Measurements from ENCODE around the gene TSPAN32.
"Not testable (repeated sequence)": the region's sequence is repeated elsewhere in the genome, so short reads cannot be mapped to it uniquely, and the experiment has no call there.

TSPAN32 gene

GRCh38 chr11:2286350-2286749, 15.5 kb upstream of the TSPAN32 start:
- FAIRE-seq; DNase-seq (ENCODE audit: low spot score): not testable (repeated sequence)

GRCh38 chr11:2287091-2287490, 14.7 kb upstream of the TSPAN32 start:
- no peak for DNase-seq (ENCODE audit: low spot score)
- FAIRE-seq: no peak

- no peak for DNase-seq (ENCODE audit: low spot score)
- no peak for FAIRE-seq
Observed at GRCh38 chr11:2289350-2289749, 12.5 kb upstream of the TSPAN32 start.

GRCh38 chr11:2289859-2290258, 12.0 kb upstream of the TSPAN32 start:
- DNase-seq (ENCODE audit: low spot score) (no peak), FAIRE-seq (no peak)

- DNase-seq (ENCODE audit: low spot score): no peak
- no peak for FAIRE-seq
Observed at GRCh38 chr11:2290351-2290841, 11.4 kb upstream of the TSPAN32 start.

- FAIRE-seq (no peak), DNase-seq (ENCODE audit: low spot score) (no peak)
Observed at GRCh38 chr11:2293531-2293971, 8.3 kb upstream of the TSPAN32 start.

- DNase-seq (ENCODE audit: low spot score) (no peak), FAIRE-seq (no peak)
Observed at GRCh38 chr11:2293984-2294925, 7.6 kb upstream of the TSPAN32 start.

- FAIRE-seq: no peak
- DNase-seq (ENCODE audit: low spot score): no peak
Observed at GRCh38 chr11:2294926-2295290, 6.9 kb upstream of the TSPAN32 start.

- FAIRE-seq (no peak), DNase-seq (ENCODE audit: low spot score) (no peak)
Observed at GRCh38 chr11:2295971-2296912, 5.6 kb upstream of the TSPAN32 start.

- no peak for DNase-seq (ENCODE audit: low spot score)
- no peak for FAIRE-seq
Observed at GRCh38 chr11:2296913-2297622, 4.7 kb upstream of the TSPAN32 start.

GRCh38 chr11:2297623-2298030, 4.2 kb upstream of the TSPAN32 start:
- DNase-seq (ENCODE audit: low spot score) (no peak), FAIRE-seq (no peak)

- FAIRE-seq (no peak), DNase-seq (ENCODE audit: low spot score) (no peak)
Observed at GRCh38 chr11:2298131-2298794, 3.5 kb upstream of the TSPAN32 start.

- FAIRE-seq (no peak), DNase-seq (ENCODE audit: low spot score) (no peak)
Observed at GRCh38 chr11:2298795-2299761, 2.7 kb upstream of the TSPAN32 start.

- FAIRE-seq: no peak
- no peak for DNase-seq (ENCODE audit: low spot score)
Observed at GRCh38 chr11:2299773-2300172, 2.0 kb upstream of the TSPAN32 start.

GRCh38 chr11:2300290-2300935, 1.4 kb upstream of the TSPAN32 start:
- FAIRE-seq (no peak), DNase-seq (ENCODE audit: low spot score) (no peak)

GRCh38 chr11:2300936-2301630, 730 bp upstream of the TSPAN32 start:
- no peak for FAIRE-seq

GRCh38 chr11:2302306-2302895, 588 bp downstream of the TSPAN32 start:
- FAIRE-seq (no peak), DNase-seq (ENCODE audit: low spot score) (no peak)

More at GRCh38 chr11:2300936-2301630, 730 bp upstream of the TSPAN32 start:
- DNase-seq (ENCODE audit: low spot score): no peak

All from RCC 7860 (cell line).